GM12864 (cell line): Measurements from ENCODE around the gene WFS1.

Experiments used
- DNase-seq: peaks from one replicate; pipeline ENCODE4 v3.0.0-alpha.2; 2011; ENCODE audit warnings: low read depth
- H3K4me3 ChIP-seq: 2 replicates; pipeline ENCODE4 v1.5.1; 2011; ENCODE audit warnings: mild to moderate bottlenecking, low read depth, low read length, control low read depth
- CTCF ChIP-seq: IDR thresholded peaks from 2 replicates; pipeline ENCODE4 v1.5.1; 2011; ENCODE audit warnings: low read depth, mild to moderate bottlenecking, moderate library complexity, low read length, control low read depth, inconsistent platforms; ENCODE audit errors: missing control alignments

WFS1 gene

GRCh38 chr4:6262847-6263487 lies 6.7 kb upstream of the WFS1 start:
- no peak for TF ChIP-seq CTCF
- H3K4me3 ChIP-seq: no peak overlapping the region
- DNase-seq: no peak

- DNase-seq: no peak
- no peak overlapping the region for H3K4me3 ChIP-seq
- no peak for TF ChIP-seq CTCF
Observed at GRCh38 chr4:6263526-6264224, 6.0 kb upstream of the WFS1 start.

GRCh38 chr4:6264225-6264540 lies 5.5 kb upstream of the WFS1 start:
- no peak for DNase-seq
- peak; percentile 67 for TF ChIP-seq CTCF
- no peak overlapping the region for H3K4me3 ChIP-seq

GRCh38 chr4:6265546-6265945 lies 4.1 kb upstream of the WFS1 start:
- no peak for DNase-seq
- H3K4me3 ChIP-seq: no peak overlapping the region
- no peak for TF ChIP-seq CTCF

GRCh38 chr4:6267573-6267972 lies 2.1 kb upstream of the WFS1 start:
- TF ChIP-seq CTCF: no peak
- H3K4me3 ChIP-seq: no peak overlapping the region
- DNase-seq: no peak

- no peak for TF ChIP-seq CTCF
- peak overlapping the region; percentile 42 for H3K4me3 ChIP-seq
- no peak for DNase-seq
Observed at GRCh38 chr4:6268650-6269615, 717 bp upstream of the WFS1 start.
